Loucy (cell line): Measurements from ENCODE around the gene KDELR3.

Experiments used
- CTCF ChIP-seq: fragments of 200-600 bp; sonication (generic); conservative IDR thresholded peaks from 2 replicates; pipeline ENCODE4 v1.5.1; 2014; ENCODE audit warnings: mild to moderate bottlenecking, antibody characterized with exemption, low read length
- EZH2phosphoT487 ChIP-seq: fragments of 200-600 bp; IDR thresholded peaks from 2 replicates; pipeline ENCODE4 v1.6.1; 2018; ENCODE audit warnings: antibody characterized with exemption, mild to moderate bottlenecking, moderate library complexity, borderline replicate concordance

- TF ChIP-seq CTCF = no peak
- TF ChIP-seq EZH2phosphoT487 = no peak
Observed at GRCh38 chr22:38433871-38434270, 34.0 kb upstream of the KDELR3 start.
